GM19324 (cell line): ENCODE results near the gene ATP6V0C.

ENCODE experiments used
- ATAC-seq: cut with Tn5 transposase; IDR thresholded peaks from one replicate; pipeline ENCODE4 v1.9.1; 2021; ENCODE audit warnings: mild to moderate bottlenecking, moderate library complexity; ENCODE audit not compliant: unreplicated experiment, low FRiP score

The ATP6V0C gene

GRCh38 chr16:2487903-2488531 lies 25.7 kb upstream of the ATP6V0C start:
- no peak for ATAC-seq

GRCh38 chr16:2489581-2489980 lies 24.2 kb upstream of the ATP6V0C start:
- ATAC-seq, result no peak

DNA sequence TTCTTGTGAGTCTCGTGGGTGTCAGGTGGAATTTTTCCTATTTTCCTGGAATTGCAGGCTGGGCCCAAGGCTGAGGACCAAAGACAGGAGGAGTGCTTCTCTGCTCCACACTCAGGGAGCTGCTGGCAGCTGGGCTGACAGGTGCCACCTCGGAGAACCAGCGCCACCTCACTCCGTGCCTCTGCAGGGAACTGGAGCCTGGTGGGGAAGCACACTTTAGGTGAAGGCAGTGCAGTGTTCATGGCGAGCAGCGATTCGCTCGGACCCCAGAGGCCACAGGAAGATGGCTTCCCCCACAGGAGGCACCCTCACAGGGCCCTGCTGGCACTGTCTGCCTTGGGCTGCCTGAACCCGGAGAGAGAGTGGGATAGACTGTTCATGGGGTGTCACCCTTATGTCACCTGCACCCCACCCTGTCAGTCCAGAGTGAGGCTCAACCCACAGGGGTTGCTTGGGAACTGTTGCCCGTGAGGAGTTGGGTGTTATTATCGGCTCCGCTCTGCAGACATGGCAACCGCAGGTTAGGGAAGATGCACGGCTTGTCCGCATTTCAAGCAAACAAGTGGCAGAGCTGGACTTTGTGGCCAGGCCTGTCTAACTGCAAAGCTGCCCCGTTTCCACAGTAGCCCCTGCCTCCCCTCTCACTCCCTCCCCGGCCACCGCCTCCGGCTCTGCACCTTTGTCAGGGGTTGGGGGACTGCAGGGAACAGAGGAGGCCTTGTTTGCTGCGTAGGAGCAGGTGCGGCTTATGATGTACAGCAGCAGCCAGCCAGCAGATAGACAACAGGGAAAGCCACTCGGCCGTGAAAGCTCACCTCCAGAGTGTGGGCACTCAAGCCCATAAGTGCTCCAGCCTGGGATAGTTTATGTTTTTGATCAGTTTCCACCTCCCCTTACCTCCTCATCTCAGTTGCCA lies 23.3 kb upstream of the ATP6V0C start:
- ATAC-seq, result no peak

DNA sequence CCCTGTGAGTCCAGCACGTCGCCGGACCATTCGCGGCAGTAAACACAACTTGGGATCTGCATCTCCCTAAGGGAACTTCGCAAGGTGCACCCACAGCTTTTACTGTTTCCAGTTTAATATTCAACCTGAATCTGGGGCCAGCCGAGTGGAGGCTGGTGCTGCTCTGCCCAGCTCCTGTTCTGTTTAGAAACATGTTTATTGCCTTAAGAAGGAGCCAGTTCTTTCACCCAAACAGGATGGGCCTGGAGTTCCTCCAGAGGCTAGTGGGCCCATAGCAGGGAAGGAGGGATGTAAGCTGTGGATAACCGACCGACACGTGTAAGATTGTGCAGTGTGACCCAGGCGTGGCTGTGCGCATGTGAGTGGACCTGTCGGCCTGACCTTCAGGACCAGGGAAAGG lies 21.5 kb upstream of the ATP6V0C start:
- ATAC-seq, result no peak

- no peak for ATAC-seq
Observed at GRCh38 chr16:2493605-2494004, 20.1 kb upstream of the ATP6V0C start.

DNA sequence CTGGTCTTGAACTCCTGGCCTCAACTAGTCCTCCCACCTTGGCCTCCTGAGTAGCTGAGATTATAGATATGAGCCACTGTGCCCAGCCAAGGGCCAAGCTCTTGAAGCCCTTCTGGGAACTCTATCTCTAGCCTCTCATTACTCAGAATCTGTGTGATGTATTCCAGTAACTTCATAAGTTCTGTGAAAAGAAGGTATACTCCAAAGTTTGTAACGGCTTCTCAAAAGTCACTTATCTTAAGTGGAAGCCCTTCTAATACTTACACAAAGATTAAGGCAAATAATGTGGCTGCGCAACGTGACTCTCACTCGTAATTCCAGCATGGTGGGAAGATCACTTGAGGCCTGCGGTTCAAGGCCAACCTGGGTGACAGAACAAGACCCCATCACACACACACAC lies 19.1 kb upstream of the ATP6V0C start:
- no peak for ATAC-seq

GRCh38 chr16:2495041-2495440 lies 18.7 kb upstream of the ATP6V0C start:
- no peak for ATAC-seq

DNA sequence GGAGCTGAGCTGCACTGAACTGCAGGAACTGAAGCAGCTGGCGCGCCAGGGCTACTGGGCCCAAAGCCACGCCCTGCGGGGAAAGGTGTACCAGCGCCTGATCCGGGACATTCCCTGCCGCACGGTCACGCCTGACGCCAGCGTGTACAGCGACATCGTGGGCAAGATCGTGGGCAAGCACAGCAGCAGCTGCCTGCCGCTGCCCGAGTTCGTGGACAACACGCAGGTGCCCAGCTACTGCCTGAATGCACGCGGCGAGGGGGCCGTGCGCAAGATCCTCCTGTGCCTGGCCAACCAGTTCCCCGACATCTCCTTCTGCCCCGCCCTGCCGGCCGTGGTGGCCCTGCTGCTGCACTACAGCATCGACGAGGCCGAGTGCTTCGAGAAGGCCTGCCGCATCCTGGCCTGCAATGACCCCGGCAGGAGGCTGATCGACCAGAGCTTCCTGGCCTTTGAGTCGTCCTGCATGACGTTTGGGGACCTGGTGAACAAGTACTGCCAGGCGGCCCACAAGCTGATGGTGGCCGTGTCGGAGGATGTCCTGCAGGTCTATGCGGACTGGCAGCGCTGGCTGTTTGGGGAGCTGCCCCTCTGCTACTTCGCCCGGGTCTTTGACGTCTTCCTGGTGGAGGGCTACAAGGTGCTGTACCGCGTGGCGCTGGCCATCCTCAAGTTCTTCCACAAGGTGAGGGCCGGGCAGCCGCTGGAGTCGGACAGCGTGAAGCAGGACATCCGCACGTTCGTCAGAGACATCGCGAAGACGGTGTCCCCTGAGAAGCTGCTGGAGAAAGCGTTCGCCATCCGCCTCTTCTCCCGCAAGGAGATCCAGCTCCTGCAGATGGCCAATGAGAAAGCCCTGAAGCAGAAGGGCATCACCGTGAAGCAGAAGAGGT lies 17.3 kb upstream of the ATP6V0C start:
- no peak for ATAC-seq

DNA sequence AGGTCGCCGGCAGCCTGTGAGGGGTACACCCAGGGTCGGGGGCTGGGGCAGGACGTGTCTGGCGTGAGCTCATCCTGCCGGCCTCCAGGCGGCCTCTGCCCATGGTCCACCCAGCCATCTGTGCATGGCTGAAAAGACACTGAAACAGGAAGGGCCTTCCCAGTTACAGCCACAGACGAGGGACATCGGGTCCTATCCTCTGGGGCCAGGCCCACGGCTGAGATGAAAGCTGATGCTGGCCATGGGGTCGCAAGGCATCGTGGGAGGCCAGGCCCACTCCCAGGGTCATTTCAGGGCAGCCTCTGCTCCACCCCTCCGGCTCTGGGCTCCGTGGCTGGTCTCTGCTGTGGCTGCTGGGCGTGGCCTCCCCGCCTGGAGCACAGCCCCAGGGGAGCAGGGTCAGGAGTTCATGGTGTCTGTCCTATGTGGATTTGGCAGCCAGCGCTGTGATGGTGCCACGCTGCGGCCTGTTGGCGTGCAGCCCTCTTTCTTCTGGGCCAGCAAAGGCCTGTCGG lies 16.6 kb upstream of the ATP6V0C start:
- ATAC-seq, result no peak

- no peak for ATAC-seq
Observed at GRCh38 chr16:2497695-2498484, 15.9 kb upstream of the ATP6V0C start.

DNA sequence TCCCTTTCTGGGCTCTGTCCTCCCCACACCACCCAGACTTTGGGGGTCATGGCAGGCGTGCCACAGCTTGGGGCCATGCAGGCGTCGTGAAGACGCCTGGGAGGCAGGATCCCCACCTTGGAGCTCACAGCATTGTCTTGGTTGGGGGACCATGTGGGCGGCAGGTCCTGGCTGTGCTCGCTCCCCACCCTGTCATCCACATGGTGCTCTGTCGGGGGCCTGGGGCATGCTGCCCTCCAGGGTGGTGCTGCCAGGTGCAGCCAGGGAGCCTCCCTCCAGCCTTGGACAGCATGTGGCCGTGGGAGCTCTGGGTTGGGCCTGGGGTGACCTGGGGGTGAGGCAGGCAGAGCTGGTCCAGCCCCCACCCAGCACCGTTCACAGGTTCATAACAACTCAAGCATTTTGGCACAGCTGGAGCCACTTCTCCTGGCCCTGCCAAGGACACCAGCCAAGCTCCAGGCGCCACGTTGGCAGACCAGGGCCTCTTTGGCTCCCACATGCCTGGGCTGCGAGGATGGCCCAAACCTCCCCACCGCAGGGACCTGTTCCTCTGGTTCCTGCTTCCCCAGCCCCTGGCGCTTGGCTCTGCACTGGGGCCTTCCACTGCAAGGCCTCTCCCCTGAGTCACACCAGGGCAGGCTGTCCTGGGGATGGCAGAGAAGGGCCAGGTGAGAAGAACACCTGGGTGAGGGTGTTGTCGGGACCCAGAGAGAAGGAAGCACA lies 15.1 kb upstream of the ATP6V0C start:
- ATAC-seq, result no peak

DNA sequence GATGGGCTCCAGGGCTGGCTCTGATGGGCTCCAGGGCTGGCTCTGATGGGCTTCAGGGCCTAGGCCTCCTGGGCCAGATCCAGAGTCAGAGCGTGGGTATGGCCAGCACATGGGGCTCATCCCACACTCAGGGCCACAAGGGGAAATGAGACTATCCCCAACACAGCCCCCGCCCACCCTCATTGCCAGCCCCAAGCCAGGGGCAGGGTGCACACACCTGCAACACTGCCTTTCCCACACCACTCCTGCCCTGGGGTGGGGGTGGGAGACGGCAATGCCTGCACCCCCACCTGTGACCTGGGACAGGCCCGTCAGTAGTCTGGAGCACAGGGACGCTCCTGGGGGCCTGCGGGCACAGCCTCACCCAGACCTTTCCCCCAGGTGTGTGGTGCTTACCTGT lies 14.3 kb upstream of the ATP6V0C start:
- ATAC-seq, result no peak

- no peak for ATAC-seq
Observed at GRCh38 chr16:2499890-2500429, 13.8 kb upstream of the ATP6V0C start.

DNA sequence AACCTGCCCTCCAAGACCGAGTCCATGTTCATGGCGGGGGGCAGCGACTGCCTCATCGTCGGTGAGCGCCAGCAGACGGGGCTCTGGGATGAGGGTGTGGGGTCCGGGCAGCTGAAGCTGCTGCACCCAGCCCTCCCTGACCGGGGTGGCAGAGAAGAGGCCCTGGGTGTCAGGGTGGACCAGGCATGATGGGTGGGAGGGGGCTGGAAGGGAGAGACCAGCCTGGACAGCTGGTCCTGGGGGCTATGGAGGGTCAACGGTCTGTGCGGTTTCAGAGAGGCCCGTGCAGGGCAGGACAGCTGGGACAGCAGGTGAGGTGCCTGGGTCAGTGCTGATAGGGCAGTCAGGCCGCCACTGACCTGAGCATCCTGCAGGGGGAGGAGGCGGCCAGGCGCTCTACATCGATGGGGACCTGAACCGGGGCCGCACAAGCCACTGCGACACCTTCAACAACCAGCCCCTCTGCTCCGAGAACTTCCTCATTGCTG lies 13.3 kb upstream of the ATP6V0C start:
- ATAC-seq, result no peak

- no peak for ATAC-seq
Observed at GRCh38 chr16:2500918-2501750, 12.6 kb upstream of the ATP6V0C start.

- ATAC-seq, result no peak
Observed at GRCh38 chr16:2501946-2502895, 11.5 kb upstream of the ATP6V0C start.

GRCh38 chr16:2505695-2506094 lies 8.1 kb upstream of the ATP6V0C start:
- ATAC-seq, result no peak
